Activated naive CD8-positive, alpha-beta T cell (primary cell): ENCODE measurements around the gene LRRN3.

Source experiments
- H3K27ac Mint-ChIP-seq: one replicate; pipeline ENCODE4 v1.8.0; 2021; ENCODE audit warnings: mixed read lengths
- H3K27me3 Mint-ChIP-seq: one replicate; pipeline ENCODE4 v1.8.0; 2021; ENCODE audit warnings: mixed read lengths
- H3K36me3 Mint-ChIP-seq: one replicate; pipeline ENCODE4 v1.8.0; 2021; ENCODE audit warnings: mixed read lengths
- H3K4me1 Mint-ChIP-seq: one replicate; pipeline ENCODE4 v1.8.0; 2021; ENCODE audit warnings: low read depth, mixed read lengths
- H3K4me3 Mint-ChIP-seq: one replicate; pipeline ENCODE4 v1.8.0; 2021; ENCODE audit warnings: mild to moderate bottlenecking, mixed read lengths
- H3K9me3 Mint-ChIP-seq: one replicate; pipeline ENCODE4 v1.8.0; 2021; ENCODE audit warnings: low read depth, mixed read lengths

The LRRN3 gene

GRCh38 chr7:111089822-111090426 is 1.0 kb upstream of the LRRN3 start:
- peak overlapping the region; percentile 94 for H3K27ac Mint-ChIP-seq

GRCh38 chr7:111091593-111092358 is 849 bp downstream of the LRRN3 start:
- peak overlapping the region; percentile 94 for H3K27ac Mint-ChIP-seq
- H3K27me3 Mint-ChIP-seq, result no peaks in the 10 kb centered on the region
- peak overlapping the region; percentile 95 for H3K4me3 Mint-ChIP-seq
- peaks cover 58% of the 10 kb centered on the region for H3K4me1 Mint-ChIP-seq
- H3K36me3 Mint-ChIP-seq, result peaks cover 17% of the 10 kb centered on the region
- H3K9me3 Mint-ChIP-seq, result no peaks in the 10 kb centered on the region

More at GRCh38 chr7:111089822-111090426, 1.0 kb upstream of the LRRN3 start:
- Mint-ChIP-seq H3K4me3 (peak overlapping the region; percentile 95), H3K27me3 (no peaks in the 10 kb centered on the region), H3K36me3 (peaks cover 14% of the 10 kb centered on the region), H3K4me1 (peaks cover 58% of the 10 kb centered on the region), H3K9me3 (no peaks in the 10 kb centered on the region)

- Mint-ChIP-seq H3K9me3 (no peaks in the 10 kb centered on the region), H3K27ac (peak overlapping the region; percentile 94)
Observed at GRCh38 chr7:111092406-111093236, 1.7 kb downstream of the LRRN3 start.

GRCh38 chr7:111093496-111093895 is 2.6 kb downstream of the LRRN3 start:
- H3K4me3 Mint-ChIP-seq, result peak overlapping the region; percentile 95
- H3K4me1 Mint-ChIP-seq, result peaks cover 57% of the 10 kb centered on the region
- H3K27ac Mint-ChIP-seq, result peak overlapping the region; percentile 94
- no peaks in the 10 kb centered on the region for H3K9me3 Mint-ChIP-seq
- no peaks in the 10 kb centered on the region for H3K27me3 Mint-ChIP-seq
- peaks cover 17% of the 10 kb centered on the region for H3K36me3 Mint-ChIP-seq

More at GRCh38 chr7:111092406-111093236, 1.7 kb downstream of the LRRN3 start:
- H3K4me3 Mint-ChIP-seq, result peak overlapping the region; percentile 95
- peaks cover 57% of the 10 kb centered on the region for H3K4me1 Mint-ChIP-seq
- peaks cover 17% of the 10 kb centered on the region for H3K36me3 Mint-ChIP-seq
- no peaks in the 10 kb centered on the region for H3K27me3 Mint-ChIP-seq

- H3K27me3 Mint-ChIP-seq, result no peaks in the 10 kb centered on the region
- H3K36me3 Mint-ChIP-seq, result peaks cover 17% of the 10 kb centered on the region
- H3K27ac Mint-ChIP-seq, result peak overlapping the region; percentile 94
- no peaks in the 10 kb centered on the region for H3K9me3 Mint-ChIP-seq
- peak overlapping the region; percentile 95 for H3K4me3 Mint-ChIP-seq
- H3K4me1 Mint-ChIP-seq, result peaks cover 59% of the 10 kb centered on the region
Observed at GRCh38 chr7:111094419-111094818, 3.5 kb downstream of the LRRN3 start.

GRCh38 chr7:111096997-111097396 is 6.1 kb downstream of the LRRN3 start:
- Mint-ChIP-seq H3K4me3 (peak overlapping the region; percentile 95), H3K27ac (peak overlapping the region; percentile 94), H3K27me3 (no peaks in the 10 kb centered on the region), H3K9me3 (no peaks in the 10 kb centered on the region), H3K4me1 (peaks cover 68% of the 10 kb centered on the region), H3K36me3 (peaks cover 20% of the 10 kb centered on the region)

GRCh38 chr7:111098011-111098925 is 7.3 kb downstream of the LRRN3 start:
- no peaks in the 10 kb centered on the region for H3K27me3 Mint-ChIP-seq
- peaks cover 77% of the 10 kb centered on the region for H3K4me1 Mint-ChIP-seq
- H3K9me3 Mint-ChIP-seq, result no peaks in the 10 kb centered on the region
- peaks cover 25% of the 10 kb centered on the region for H3K36me3 Mint-ChIP-seq
- peak overlapping the region; percentile 95 for H3K4me3 Mint-ChIP-seq
- peak overlapping the region; percentile 94 for H3K27ac Mint-ChIP-seq

GRCh38 chr7:111098926-111099250 is 8.0 kb downstream of the LRRN3 start:
- H3K36me3 Mint-ChIP-seq, result peaks cover 26% of the 10 kb centered on the region
- H3K9me3 Mint-ChIP-seq, result no peaks in the 10 kb centered on the region
- H3K4me3 Mint-ChIP-seq, result peak overlapping the region; percentile 95
- H3K27ac Mint-ChIP-seq, result peak overlapping the region; percentile 94
- H3K27me3 Mint-ChIP-seq, result no peaks in the 10 kb centered on the region
- H3K4me1 Mint-ChIP-seq, result peaks cover 83% of the 10 kb centered on the region

GRCh38 chr7:111101856-111102646 is 11.1 kb downstream of the LRRN3 start:
- Mint-ChIP-seq H3K36me3 (peaks cover 18% of the 10 kb centered on the region), H3K27ac (peak overlapping the region; percentile 58)

GRCh38 chr7:111103136-111103535 is 12.2 kb downstream of the LRRN3 start:
- H3K4me3 Mint-ChIP-seq, result peak overlapping the region; percentile 38
- no peaks in the 10 kb centered on the region for H3K9me3 Mint-ChIP-seq
- peak overlapping the region; percentile 76 for H3K27ac Mint-ChIP-seq
- H3K36me3 Mint-ChIP-seq, result peaks cover 21% of the 10 kb centered on the region
- no peaks in the 10 kb centered on the region for H3K27me3 Mint-ChIP-seq
- peaks cover 91% of the 10 kb centered on the region for H3K4me1 Mint-ChIP-seq

More at GRCh38 chr7:111101856-111102646, 11.1 kb downstream of the LRRN3 start:
- Mint-ChIP-seq H3K9me3 (no peaks in the 10 kb centered on the region), H3K27me3 (no peaks in the 10 kb centered on the region), H3K4me3 (peak overlapping the region; percentile 33), H3K4me1 (peaks cover 88% of the 10 kb centered on the region)

- Mint-ChIP-seq H3K4me3 (peak overlapping the region; percentile 44), H3K36me3 (peaks cover 22% of the 10 kb centered on the region), H3K9me3 (no peaks in the 10 kb centered on the region), H3K27ac (peak overlapping the region; percentile 88), H3K27me3 (no peaks in the 10 kb centered on the region), H3K4me1 (peaks cover 88% of the 10 kb centered on the region)
Observed at GRCh38 chr7:111103678-111104274, 12.8 kb downstream of the LRRN3 start.

GRCh38 chr7:111104710-111105109 is 13.8 kb downstream of the LRRN3 start:
- Mint-ChIP-seq H3K4me1 (peaks cover 87% of the 10 kb centered on the region), H3K9me3 (no peaks in the 10 kb centered on the region), H3K27me3 (no peaks in the 10 kb centered on the region), H3K27ac (peak overlapping the region; percentile 88), H3K36me3 (peaks cover 30% of the 10 kb centered on the region), H3K4me3 (peak overlapping the region; percentile 44)

- H3K4me1 Mint-ChIP-seq, result peaks cover 85% of the 10 kb centered on the region
- peak overlapping the region; percentile 88 for H3K27ac Mint-ChIP-seq
- no peaks in the 10 kb centered on the region for H3K9me3 Mint-ChIP-seq
- peaks cover 30% of the 10 kb centered on the region for H3K36me3 Mint-ChIP-seq
- no peaks in the 10 kb centered on the region for H3K27me3 Mint-ChIP-seq
- no peak overlapping the region for H3K4me3 Mint-ChIP-seq
Observed at GRCh38 chr7:111105269-111105668, 14.3 kb downstream of the LRRN3 start.
